Measurements from ENCODE around the gene GNPTG. TPM values are rescaled to one million over a fixed set of nuclear protein-coding genes. Genes with fewer than 3 reads are reported as not detected.

GNPTG gene
- total RNA-seq, 1 donor from 2014 or later, result 11.8 TPM

DNA sequence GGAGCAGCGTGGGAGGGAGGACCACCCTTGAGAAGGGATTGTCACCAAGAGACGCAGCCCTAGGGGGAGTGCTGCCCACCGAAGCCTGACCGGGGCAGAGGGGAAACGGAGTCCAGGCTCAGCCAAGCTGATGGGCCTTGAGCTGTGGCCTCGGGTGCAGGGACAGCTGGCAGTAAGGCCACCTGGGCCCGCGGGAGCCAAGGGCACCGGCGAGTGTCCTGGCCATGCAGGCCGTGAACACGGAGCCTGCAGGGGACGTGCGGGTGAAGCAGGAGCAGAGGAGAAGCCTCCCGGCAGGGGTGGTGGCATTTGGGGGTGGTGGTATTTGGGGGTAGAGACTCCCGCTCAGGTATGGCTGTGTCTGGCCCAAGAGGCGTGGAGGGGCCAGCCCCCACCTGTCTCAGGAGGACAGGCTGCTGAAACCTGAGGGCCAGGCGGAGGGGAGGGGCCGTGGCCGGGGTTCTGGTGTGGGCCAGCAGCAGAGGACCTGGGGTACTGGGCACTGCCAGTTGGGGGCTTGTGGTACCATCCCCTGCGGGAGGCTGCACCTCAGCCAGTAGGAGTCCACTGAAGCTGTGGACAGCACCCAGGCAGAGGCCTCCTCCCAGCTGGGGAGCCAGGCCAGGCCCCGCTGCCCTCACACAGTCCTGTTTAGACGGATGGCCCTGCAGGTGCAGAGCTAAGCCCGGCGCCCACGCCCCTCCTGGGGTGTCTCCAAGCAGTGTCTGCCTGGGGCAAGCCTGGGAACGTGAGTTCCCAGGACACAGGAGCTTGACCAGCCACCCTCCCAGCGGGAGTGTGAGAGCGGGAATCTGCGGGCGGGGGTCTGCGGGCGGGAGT is 4.5 kb downstream of the GNPTG start:
- Histone ChIP-seq H3K27ac (no peak overlapping the region), H3K79me2 (ENCODE audit: low read depth) (peaks cover 40% of the 10 kb centered on the region)
- peaks cover 5% of the 10 kb centered on the region for H3K36me3 Mint-ChIP-seq

GRCh38 chr16:1357906-1358566 is 6.3 kb downstream of the GNPTG start:
- no peak for DNase-seq (ENCODE audit: low spot score)
- Mint-ChIP-seq H3K4me3 (no peak overlapping the region), H3K9me3 (no peaks in the 10 kb centered on the region), H3K27ac (peak overlapping the region; percentile 66), H3K36me3 (no peaks in the 10 kb centered on the region), H3K4me1 (peaks cover 7% of the 10 kb centered on the region), H3K27me3 (ENCODE audit: insufficient read depth, low read depth) (peaks cover 4% of the 10 kb centered on the region)
- Histone ChIP-seq H3F3A (ENCODE audit: low read depth) (peaks cover 2% of the 10 kb centered on the region), H4K20me1 (ENCODE audit: low read depth) (peaks cover 32% of the 10 kb centered on the region), H3K4me1 (no peaks in the 10 kb centered on the region), H2AFZ (replicated peaks) (no peak overlapping the region), H3K9ac (no peak overlapping the region), H3K36me3 (no peaks in the 10 kb centered on the region), H3K4me2 (no peak overlapping the region), H3K79me2 (ENCODE audit: low read depth) (peaks cover 32% of the 10 kb centered on the region), H3K27me3 (no peaks in the 10 kb centered on the region), H3K4me3 (no peak overlapping the region), H3K9me3 (ENCODE audit: low read depth) (no peaks in the 10 kb centered on the region), H3K27ac (no peak overlapping the region)
- TF ChIP-seq, protein P1, sequence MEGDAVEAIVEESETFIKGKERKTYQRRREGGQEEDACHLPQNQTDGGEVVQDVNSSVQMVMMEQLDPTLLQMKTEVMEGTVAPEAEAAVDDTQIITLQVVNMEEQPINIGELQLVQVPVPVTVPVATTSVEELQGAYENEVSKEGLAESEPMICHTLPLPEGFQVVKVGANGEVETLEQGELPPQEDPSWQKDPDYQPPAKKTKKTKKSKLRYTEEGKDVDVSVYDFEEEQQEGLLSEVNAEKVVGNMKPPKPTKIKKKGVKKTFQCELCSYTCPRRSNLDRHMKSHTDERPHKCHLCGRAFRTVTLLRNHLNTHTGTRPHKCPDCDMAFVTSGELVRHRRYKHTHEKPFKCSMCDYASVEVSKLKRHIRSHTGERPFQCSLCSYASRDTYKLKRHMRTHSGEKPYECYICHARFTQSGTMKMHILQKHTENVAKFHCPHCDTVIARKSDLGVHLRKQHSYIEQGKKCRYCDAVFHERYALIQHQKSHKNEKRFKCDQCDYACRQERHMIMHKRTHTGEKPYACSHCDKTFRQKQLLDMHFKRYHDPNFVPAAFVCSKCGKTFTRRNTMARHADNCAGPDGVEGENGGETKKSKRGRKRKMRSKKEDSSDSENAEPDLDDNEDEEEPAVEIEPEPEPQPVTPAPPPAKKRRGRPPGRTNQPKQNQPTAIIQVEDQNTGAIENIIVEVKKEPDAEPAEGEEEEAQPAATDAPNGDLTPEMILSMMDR (IDR thresholded peaks at IDR 0.05), result no peak
- TF ChIP-seq EZH2 (IDR thresholded peaks at IDR 0.05) (no peak), EZH2phosphoT487 (IDR thresholded peaks at IDR 0.05) (no peak)

More for the DNA sequence above, 4.5 kb downstream of the GNPTG start:
- H3K4me2 ChIP-seq, result no peak overlapping the region
- Mint-ChIP-seq H3K4me3 (no peak overlapping the region), H3K9me3 (peaks cover 6% of the 10 kb centered on the region), H3K27ac (no peak overlapping the region), H3K27me3 (ENCODE audit: insufficient read depth, low read depth) (peaks cover 11% of the 10 kb centered on the region), H3K4me1 (peaks cover 14% of the 10 kb centered on the region)
- H3K9ac ChIP-seq, result no peak overlapping the region
- H3K4me1 ChIP-seq, result no peaks in the 10 kb centered on the region
- no peak for DNase-seq (ENCODE audit: low spot score)
- TF ChIP-seq, protein P1 (IDR thresholded peaks at IDR 0.05), result no peak
- no peak for TF ChIP-seq EZH2 (IDR thresholded peaks at IDR 0.05)
- TF ChIP-seq EZH2phosphoT487 (IDR thresholded peaks at IDR 0.05), result no peak
- no peak overlapping the region for H2AFZ ChIP-seq (replicated peaks)
- H3F3A ChIP-seq (ENCODE audit: low read depth), result no peaks in the 10 kb centered on the region
- peaks cover 19% of the 10 kb centered on the region for H4K20me1 ChIP-seq (ENCODE audit: low read depth)
- no peak overlapping the region for H3K4me3 ChIP-seq
- no peaks in the 10 kb centered on the region for H3K27me3 ChIP-seq
- no peaks in the 10 kb centered on the region for H3K36me3 ChIP-seq
- no peaks in the 10 kb centered on the region for H3K9me3 ChIP-seq (ENCODE audit: low read depth)

GRCh38 chr16:1361685-1362360 is 10.1 kb downstream of the GNPTG start:
- no peaks in the 10 kb centered on the region for H3K9me3 Mint-ChIP-seq
- Histone ChIP-seq H3K79me2 (ENCODE audit: low read depth) (peaks cover 7% of the 10 kb centered on the region), H3K4me1 (no peaks in the 10 kb centered on the region), H3K27ac (no peak overlapping the region), H3K9me3 (ENCODE audit: low read depth) (no peaks in the 10 kb centered on the region), H3K4me2 (no peak overlapping the region), H3K4me3 (no peak overlapping the region), H3K9ac (no peak overlapping the region), H2AFZ (replicated peaks) (no peak overlapping the region), H4K20me1 (ENCODE audit: low read depth) (peaks cover 41% of the 10 kb centered on the region), H3K36me3 (no peaks in the 10 kb centered on the region), H3F3A (ENCODE audit: low read depth) (peaks cover 6% of the 10 kb centered on the region), H3K27me3 (no peaks in the 10 kb centered on the region)
- H3K4me1 Mint-ChIP-seq, result no peaks in the 10 kb centered on the region
- TF ChIP-seq, protein P1 (IDR thresholded peaks at IDR 0.05), result no peak
- TF ChIP-seq EZH2 (IDR thresholded peaks at IDR 0.05) (no peak), EZH2phosphoT487 (IDR thresholded peaks at IDR 0.05) (no peak)
- no peak for DNase-seq (ENCODE audit: low spot score)
- no peak overlapping the region for H3K4me3 Mint-ChIP-seq
- H3K27me3 Mint-ChIP-seq (ENCODE audit: insufficient read depth, low read depth), result peaks cover 2% of the 10 kb centered on the region
- no peak overlapping the region for H3K27ac Mint-ChIP-seq
- H3K36me3 Mint-ChIP-seq, result peaks cover 6% of the 10 kb centered on the region
